NCI-H128 (cell line): Measurements from ENCODE around the gene ITPRIP.

Experiments used
- DNase-seq: peaks from one replicate; lab custom pipeline; 2025; ENCODE audit not compliant: unreplicated experiment; lab: John Stamatoyannopoulos, UW

ITPRIP gene

DNA sequence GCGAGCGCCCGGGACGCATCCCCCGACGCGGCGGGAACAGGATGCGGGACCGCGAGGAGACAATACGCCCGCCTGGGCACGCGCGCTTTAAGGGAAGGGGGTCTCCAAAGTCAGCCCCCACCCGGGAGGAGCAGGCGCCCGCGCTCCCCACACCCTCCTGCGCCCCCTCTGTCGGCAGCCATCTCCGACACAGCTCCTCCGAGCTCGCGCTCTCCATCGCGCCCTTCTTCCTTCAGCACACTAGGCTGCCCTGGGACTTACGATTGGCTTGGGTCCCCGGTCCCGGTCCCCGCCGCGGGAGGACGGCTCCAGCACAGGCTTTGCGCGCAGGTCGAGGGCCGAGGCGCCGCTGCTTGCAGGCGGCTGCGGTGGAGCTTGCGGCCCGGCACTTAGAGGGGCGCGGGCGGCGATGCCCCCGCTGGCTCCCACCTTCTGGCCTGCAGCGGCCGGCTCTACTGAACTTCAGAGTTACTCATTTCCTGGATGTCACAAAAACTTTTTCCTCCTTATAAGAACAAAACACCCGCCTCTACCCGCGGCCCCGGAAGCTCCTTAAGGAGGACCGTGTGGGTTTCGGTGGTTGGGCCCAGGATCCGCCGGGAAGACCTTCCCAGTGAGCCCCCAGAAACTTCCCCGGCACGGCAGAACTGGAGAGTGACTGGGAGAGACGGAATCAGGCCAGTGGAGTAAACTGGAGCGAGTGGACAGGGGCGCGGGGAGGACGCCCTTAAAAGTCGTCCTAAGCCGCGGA lies at the start of gene ITPRIP:
ITPRIP (minus strand) TSS at position 481 of the 751 bp plus-strand sequence. CDS start 22,414 bp downstream, outside the sequence.
- DNase-seq, result no peak

GRCh38 chr10:104387130-104387888 lies 49.0 kb upstream of the ITPRIP start:
- no peak for DNase-seq

DNA sequence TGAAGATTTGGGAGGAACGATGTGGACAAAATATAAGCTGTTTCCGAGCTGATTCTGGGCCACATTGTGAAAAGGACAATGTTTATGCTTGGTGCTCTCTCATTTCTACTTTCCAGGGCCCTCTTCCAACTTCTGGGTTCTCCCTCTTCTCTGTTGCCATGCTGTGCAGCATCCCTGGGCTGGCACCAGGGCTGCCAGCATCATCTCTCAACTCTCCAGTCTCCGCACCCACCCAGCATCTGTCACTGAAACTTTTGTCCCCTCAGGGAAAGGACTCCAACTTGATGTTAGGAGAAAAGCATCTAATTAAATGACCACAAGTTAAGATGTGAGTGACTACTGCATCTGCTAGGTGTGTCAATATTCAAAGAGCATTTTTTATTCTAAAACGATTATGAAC lies 42.1 kb upstream of the ITPRIP start:
- DNase-seq, result no peak

DNA sequence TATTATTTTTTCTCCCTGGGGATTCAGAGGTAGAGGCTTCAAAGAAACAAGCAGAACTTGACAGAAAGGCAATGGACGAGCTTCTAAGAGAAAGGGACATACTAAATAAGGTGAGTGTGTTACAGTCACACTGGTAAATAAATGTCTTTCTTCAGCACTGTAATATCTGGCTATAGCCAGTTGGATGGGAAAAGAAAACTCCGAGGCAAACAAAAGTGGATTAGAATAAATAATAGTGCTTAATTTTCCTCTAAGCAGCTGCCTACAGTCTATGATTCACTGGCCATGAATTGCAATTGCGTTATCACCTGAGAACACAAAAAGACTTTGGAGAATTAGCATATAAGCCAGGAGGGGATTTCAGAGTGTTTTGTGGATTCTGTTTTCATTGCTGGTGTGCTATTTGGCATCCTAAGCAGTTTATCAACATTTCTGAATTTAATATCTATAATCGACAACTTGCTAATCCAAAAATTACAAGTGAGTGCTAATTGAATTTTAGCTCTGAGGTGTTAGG lies 38.6 kb upstream of the ITPRIP start:
- no peak for DNase-seq

DNA sequence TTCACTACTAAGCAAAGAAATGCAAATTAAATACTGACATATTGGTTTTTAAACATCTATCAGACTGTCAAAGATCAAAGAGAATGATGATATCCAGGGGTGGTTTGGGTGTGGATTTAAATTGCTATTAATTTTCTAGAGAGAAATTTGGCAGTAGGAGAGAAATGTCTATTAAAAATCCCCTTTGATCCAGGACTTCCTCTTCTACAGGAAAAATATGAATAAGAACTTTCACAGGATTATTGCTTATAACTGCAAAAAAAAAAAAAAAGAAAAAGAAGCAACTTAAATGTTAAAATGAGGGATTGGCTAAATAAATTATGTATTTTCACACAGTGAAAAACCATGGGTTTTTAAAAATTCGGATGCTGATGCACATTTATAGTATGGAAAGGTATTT lies 36.3 kb upstream of the ITPRIP start:
- no peak for DNase-seq

DNA sequence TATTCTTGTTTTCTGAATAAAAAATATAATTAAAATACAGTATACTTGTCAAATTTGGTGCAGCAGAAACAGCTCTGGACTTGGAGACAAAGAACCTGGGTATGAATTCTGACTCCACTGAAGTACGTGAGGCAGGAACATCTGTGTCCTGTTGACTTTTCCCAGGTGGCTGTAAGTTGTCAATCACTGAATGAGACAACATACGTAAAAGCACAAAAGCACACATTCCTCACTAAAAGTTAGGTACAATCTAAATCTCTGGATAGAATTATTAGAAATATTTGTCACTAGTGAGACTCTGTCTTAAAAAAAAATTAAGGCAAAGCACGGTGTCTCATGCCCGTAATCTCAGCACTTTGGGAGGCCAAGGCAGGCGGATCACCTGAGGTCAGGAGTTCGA lies 33.5 kb upstream of the ITPRIP start:
- DNase-seq, result no peak

GRCh38 chr10:104368381-104368780 lies 30.1 kb upstream of the ITPRIP start:
- no peak for DNase-seq

DNA sequence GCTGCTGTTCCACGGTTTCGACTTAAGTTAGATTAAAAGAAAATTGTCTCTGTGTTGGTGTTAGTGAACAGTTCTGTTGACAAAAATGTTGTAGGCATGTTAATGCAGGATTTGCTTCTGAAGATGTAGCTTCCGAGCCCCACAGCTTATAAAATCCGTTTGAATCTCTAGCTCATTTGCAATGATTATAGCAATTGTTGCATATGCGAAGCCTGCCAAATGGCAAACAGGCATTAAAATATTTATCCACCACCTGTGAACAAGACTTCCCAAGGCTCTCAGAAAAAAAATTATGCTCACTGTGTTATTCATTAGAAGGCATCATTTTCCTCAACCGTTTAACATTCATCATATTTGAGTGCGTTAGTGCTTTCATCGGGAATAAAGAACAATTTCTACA lies 29.6 kb upstream of the ITPRIP start:
- no peak for DNase-seq

DNA sequence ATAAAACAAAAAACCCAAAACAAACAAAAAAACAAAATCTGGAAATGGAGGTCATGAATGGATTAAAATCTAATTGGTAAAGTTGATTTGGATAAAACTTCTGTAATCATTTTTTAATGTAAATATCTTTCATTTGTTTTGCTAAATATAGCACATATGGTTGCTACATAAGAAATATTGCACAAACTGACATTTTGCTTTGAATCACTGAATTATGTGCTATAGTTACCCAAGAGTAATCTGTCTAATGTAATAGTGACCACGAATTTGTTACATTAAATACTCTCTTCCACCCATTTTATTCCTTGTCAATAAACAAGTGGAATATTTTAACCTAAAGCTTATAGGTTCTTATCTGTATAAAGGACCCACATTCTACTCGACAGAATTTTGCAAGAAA lies 21.5 kb upstream of the ITPRIP start:
- DNase-seq, result no peak

- DNase-seq, result peak; percentile 90
These were observed 15.2 kb upstream of the ITPRIP start, which contains the start of gene CFAP58 for GRCh38 chr10:104353325-104354048. CFAP58 (plus strand) TSS chr10:104353833; CDS start chr10:104353898, 65 bp downstream.

DNA sequence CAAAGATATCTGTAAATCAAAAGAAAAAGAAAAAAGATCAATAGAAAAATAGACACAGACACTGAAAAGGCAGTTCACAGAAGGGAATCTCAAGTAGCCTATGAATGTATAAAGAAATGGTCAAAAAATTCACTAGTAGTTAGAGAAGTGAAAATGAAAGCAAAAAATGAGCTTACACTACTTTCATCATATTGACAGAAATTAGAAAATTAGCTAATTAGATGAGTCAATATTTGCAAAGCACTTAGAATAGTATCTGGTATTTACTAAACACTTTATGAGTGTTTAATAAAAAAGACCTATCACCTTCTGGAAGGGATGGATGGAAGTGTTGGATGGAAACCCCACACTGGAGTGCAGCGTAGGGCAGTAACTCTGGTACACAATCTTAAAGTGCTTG lies 13.7 kb upstream of the ITPRIP start:
- no peak for DNase-seq

DNA sequence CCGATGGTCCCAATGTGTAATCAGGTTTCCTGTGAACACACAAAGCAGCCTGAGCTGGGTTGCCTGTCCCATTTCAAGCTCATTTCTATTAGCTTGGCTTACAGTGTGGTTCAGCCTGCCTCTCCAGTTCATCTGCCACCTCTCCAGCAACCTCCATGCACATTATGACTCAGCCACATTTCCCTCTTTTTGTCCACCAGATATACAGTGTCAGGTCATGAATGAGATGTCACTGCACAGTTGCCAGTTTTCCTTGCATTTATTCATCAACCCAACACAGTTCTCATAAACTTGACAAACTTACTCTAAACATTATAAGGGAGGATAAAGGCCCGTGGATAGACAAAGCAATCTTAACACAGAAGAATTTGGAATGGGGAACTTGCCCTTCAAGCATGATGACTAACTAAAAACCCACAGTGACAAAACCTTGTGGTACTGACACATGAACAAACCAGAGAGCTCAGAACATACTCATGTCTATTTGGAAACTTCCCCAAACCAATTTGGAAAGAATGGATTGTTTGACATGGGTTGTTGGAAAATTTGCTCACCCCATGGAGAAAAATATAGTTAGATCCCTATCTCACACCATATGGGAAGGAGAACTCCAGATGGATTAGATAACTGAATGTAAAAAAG lies 12.9 kb upstream of the ITPRIP start:
- DNase-seq, result no peak

DNA sequence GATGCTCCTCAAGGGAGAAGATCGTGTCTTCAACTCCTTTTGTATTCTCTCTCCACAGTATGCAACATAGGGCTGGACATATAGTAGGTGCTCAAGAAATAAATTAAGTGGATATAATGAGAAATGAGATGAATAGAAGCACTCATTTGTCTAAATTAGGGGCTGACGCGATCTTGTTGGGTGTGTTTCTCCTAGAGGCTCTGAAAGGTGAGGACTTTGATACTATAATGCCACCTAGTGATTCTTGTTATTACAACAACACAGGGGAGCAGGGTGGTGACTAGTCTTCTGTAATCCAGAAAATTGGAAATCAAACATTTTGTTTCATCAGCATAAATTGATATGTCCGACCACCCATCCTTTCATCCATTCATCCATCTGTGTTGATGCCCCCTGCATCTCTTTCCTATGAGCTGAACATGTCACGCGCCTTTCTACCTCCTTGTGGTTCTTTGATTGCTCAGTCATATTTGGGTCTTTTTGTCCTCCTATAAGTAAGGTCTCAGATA lies 11.9 kb upstream of the ITPRIP start:
- DNase-seq, result no peak

GRCh38 chr10:104349623-104350126 lies 11.4 kb upstream of the ITPRIP start:
- DNase-seq, result no peak

DNA sequence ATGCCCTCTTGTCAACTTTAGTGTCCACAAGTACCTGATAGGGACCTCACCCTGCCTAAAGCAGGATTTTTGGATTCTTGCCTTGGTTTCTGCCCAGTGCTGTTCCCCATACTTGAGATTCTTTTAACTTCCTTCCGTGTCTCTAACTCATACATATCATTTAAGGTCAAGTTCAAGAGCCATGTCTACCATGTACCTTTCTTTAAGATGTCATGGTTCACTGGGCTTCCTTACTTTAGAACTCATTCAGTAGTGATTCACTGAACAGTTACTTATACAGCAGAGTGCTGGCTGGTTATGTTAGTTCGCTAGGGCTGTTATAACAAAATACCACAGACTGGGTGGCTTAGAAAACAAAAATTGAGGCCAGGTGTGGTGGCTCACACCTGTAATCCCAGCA lies 10.3 kb upstream of the ITPRIP start:
- DNase-seq, result no peak

- no peak for DNase-seq
These were observed 9.2 kb upstream of the ITPRIP start for GRCh38 chr10:104347295-104348045.

DNA sequence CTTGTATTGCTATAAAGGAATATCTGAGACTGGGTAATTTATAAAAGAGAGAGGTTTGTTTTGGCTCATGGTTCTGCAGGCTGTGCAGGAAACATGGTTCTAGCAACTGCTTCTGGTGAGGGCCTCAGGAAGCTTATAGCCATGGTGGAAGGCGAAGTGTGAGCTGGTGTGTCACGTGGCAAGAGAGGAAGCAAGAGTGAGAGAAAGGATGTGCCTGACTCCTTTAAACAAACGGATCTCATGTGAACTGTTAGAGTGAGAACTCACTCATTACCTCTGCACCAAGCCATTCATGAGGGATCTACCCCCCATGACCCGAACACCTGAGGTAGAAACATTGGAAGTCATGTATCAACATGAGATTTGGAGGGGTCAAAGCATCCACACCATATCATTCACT lies 7.7 kb upstream of the ITPRIP start:
- DNase-seq, result no peak

DNA sequence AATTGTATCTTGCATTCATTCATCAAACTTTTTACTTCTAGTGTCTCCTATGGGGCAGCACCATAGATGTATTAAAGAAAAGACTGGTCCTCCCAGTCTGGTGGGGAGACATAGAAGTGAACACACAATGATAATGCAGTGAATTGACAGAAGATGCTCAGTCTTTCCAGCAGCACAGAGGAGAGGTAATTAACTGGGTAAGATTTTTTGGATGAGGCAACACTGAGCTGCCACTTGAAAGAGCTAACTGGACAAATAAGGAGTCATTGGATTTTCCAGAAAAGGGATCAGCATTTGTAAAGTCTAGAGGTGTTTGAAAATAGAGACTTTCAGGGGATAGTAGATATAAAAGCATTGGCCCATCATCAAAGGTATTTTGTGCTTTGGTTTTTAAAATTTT lies 7.2 kb upstream of the ITPRIP start:
- DNase-seq, result no peak

DNA sequence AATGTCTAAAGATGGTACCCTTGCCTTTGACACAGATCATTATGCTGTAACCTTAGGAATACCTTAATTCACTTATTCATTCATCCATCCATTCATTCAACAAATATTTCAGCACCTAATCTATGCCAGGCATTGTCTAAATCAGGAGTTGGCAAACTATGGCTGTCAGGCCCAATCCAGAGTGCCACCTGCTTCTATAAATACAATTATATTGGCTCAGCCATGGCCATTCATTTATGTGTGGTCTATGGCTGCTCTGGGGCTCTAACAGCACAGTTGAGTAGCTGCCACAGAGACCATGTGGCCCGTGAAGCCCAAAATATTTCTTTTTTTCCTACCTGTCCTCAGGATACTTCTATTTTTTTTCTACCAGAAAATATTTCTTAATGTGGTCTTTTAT lies 6.0 kb upstream of the ITPRIP start:
- no peak for DNase-seq

- no peak for DNase-seq
These were observed 4.7 kb upstream of the ITPRIP start for GRCh38 chr10:104342941-104343411.
